ENCODE results near the gene SCARF2.

Gene SCARF2

DNA sequence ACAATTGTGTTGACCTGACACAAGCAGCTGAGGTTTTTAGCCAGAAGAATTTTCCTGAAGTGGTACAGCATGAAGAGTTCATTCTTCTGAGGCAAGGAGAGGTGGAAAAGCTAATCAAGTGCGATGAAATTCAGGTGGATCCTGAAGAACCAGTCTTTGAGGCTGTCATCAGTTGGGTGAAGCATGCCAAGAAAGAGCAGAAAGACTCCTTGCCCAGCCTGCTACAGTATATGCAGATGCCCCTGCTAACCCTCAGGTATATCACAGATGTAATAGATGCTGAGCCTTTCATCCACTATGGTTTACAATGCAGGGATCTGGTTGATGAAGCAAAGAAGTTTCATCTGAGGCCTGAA is 12.9 kb upstream of the SCARF2 start:
- H3K4me3 ChIP-seq (replicated peaks; ENCODE audit: low read depth, low read length) = no peak overlapping the region
- DNase-seq (ENCODE audit: low read depth) = no peak
- TF ChIP-seq CTCF (IDR thresholded peaks at IDR 0.05; ENCODE audit: low read length, missing control alignments) = no peak

GRCh38 chr22:20449819-20450550 is 12.4 kb upstream of the SCARF2 start:
- H3K4me3 ChIP-seq (replicated peaks; ENCODE audit: low read depth, low read length) = no peak overlapping the region
- TF ChIP-seq CTCF (IDR thresholded peaks at IDR 0.05; ENCODE audit: low read length, missing control alignments) = no peak
- DNase-seq (ENCODE audit: low read depth) = no peak

GRCh38 chr22:20448630-20449029 is 11.0 kb upstream of the SCARF2 start:
- no peak for TF ChIP-seq CTCF (IDR thresholded peaks at IDR 0.05; ENCODE audit: low read length, missing control alignments)
- DNase-seq (ENCODE audit: low read depth) = no peak
- no peak overlapping the region for H3K4me3 ChIP-seq (replicated peaks; ENCODE audit: low read depth, low read length)

GRCh38 chr22:20446383-20446970 is 8.9 kb upstream of the SCARF2 start:
- H3K4me3 ChIP-seq (replicated peaks; ENCODE audit: low read depth, low read length) = no peak overlapping the region
- no peak for DNase-seq (ENCODE audit: low read depth)
- TF ChIP-seq CTCF (IDR thresholded peaks at IDR 0.05; ENCODE audit: low read length, missing control alignments) = no peak

- DNase-seq (ENCODE audit: low read depth) = no peak
- no peak overlapping the region for H3K4me3 ChIP-seq (replicated peaks; ENCODE audit: low read depth, low read length)
- TF ChIP-seq CTCF (IDR thresholded peaks at IDR 0.05; ENCODE audit: low read length, missing control alignments) = no peak
Observed at GRCh38 chr22:20444325-20444724, 6.7 kb upstream of the SCARF2 start.

DNA sequence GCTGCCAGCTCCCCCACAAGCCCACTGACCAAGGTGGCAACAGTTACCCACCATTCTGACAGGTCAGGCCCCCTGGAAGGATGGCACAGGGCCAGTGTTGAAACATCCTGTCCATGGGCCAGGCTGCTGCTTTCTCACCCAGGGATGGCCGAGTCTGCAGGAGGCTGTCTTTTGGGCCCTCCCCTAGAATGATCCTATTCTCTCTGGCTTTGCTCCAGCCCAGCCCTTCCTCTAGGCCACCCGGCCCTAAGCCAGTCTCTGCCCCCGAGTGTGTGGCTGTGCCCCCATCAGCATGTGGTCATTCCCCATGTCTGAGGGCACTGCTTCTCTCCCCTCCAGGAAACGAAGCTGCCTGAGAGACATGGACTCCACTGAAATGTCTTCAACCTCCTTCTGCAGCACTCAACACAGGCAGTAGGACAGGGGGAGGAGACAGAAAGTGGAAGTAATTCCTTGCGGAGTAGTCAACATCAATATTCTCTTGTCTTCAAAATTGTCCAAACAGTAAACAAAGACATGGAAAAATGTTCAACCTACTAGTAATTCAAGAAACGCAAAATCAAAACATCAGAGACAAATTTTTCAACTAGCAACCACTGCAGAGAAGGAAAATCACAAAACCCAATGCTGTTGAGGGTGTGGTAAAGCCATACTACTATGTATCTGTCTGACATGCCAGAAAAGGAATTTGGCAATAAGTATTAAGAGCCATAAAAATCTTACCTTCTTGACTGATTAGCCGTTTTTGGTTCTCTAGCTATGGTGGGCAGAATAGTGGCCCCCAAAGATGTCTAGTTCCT is 5.1 kb upstream of the SCARF2 start:
- no peak overlapping the region for H3K4me3 ChIP-seq (replicated peaks; ENCODE audit: low read depth, low read length)
- no peak for DNase-seq (ENCODE audit: low read depth)
- no peak for TF ChIP-seq CTCF (IDR thresholded peaks at IDR 0.05; ENCODE audit: low read length, missing control alignments)
